ENCODE data around the gene CRLF1.

CRLF1 gene

DNA sequence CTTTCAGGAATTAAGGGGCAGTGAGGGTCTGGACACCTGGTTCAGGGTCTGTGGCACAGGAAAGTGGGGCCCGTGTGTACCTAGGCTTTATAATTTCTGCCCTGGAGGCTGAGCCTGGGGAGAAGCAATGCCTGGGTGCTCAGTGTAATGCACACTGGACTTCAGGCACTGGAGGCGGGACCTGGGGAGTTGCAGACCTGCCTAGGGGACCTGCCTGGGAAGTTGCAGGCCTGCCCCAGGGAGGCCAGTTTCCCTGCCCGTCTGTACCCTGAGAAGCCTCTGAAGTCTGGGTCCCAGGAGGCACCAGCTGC lies 3.6 kb upstream of the CRLF1 start:
- CTCF ChIA-PET, result no interaction called here
- Histone ChIP-seq H3K4me1 (ENCODE audit: control insufficient read depth, insufficient read depth, low read length) (peaks cover 4% of the 10 kb centered on the region), H3K9me3 (ENCODE audit: control insufficient read depth, insufficient read depth, low read depth, low read length) (no peaks in the 10 kb centered on the region), H3K36me3 (ENCODE audit: control insufficient read depth in 2 of 2, insufficient read depth in 1 of 2, low read length in 2 of 2) (no peaks in the 10 kb centered on the region), H3K27ac (ENCODE audit: extremely low read depth, low read depth, low read length) (no peak overlapping the region), H3K4me3 (ENCODE audit: low read depth, low read length) (no peak overlapping the region)
- POLR2A ChIA-PET, result no interaction called here
- no peak for TF ChIP-seq ZNF202 (tag by site-specific recombination; IDR thresholded peaks at IDR 0.05; ENCODE audit: borderline replicate concordance)
- TF ChIP-seq ZNF335 (tag by site-specific recombination; conservative IDR thresholded peaks at IDR 0.05), result peak; percentile 53
- no peak for TF ChIP-seq GLI4 (tag by site-specific recombination; IDR thresholded peaks at IDR 0.05)

- TF ChIP-seq ZSCAN23 (tag by site-specific recombination; IDR thresholded peaks at IDR 0.05), result no peak
- TF ChIP-seq SCRT1 (tag by site-specific recombination; IDR thresholded peaks at IDR 0.05; ENCODE audit: borderline replicate concordance), result no peak
- no peak for TF ChIP-seq IKZF3 (tag by site-specific recombination; IDR thresholded peaks at IDR 0.05)
- TF ChIP-seq GFI1B (tag by site-specific recombination; IDR thresholded peaks at IDR 0.05), result no peak
- TF ChIP-seq ZNF174 (tag by site-specific recombination; IDR thresholded peaks at IDR 0.05), result no peak
- no peak for TF ChIP-seq ZNF391 (tag by site-specific recombination; IDR thresholded peaks at IDR 0.05; ENCODE audit: borderline replicate concordance, low read depth)
- no peak for TF ChIP-seq ZNF426 (tag by site-specific recombination; IDR thresholded peaks at IDR 0.05)
- POLR2A ChIA-PET, result no interaction called here
- no peak overlapping the region for H3K4me3 ChIP-seq (ENCODE audit: low read depth, low read length)
- no peaks in the 10 kb centered on the region for H3K36me3 ChIP-seq (ENCODE audit: control insufficient read depth in 2 of 2, insufficient read depth in 1 of 2, low read length in 2 of 2)
- no peak overlapping the region for H3K27ac ChIP-seq (ENCODE audit: extremely low read depth, low read depth, low read length)
- CTCF ChIA-PET, result no interaction called here
- peaks cover 4% of the 10 kb centered on the region for H3K4me1 ChIP-seq (ENCODE audit: control insufficient read depth, insufficient read depth, low read length)
- no peaks in the 10 kb centered on the region for H3K9me3 ChIP-seq (ENCODE audit: control insufficient read depth, insufficient read depth, low read depth, low read length)
These were observed 3.1 kb upstream of the CRLF1 start for GRCh38 chr19:18609717-18610051.

- no peak overlapping the region for H3K4me3 ChIP-seq (ENCODE audit: low read depth, low read length)
- ChIA-PET POLR2A (no interaction called here), CTCF (interaction anchor here (0.7 kb wide), 1 partner anchor 52 kb away, joined by 4 read pairs; no protein-coding TSS in a partner anchor)
- peaks cover 4% of the 10 kb centered on the region for H3K4me1 ChIP-seq (ENCODE audit: control insufficient read depth, insufficient read depth, low read length)
- no peak overlapping the region for H3K27ac ChIP-seq (ENCODE audit: extremely low read depth, low read depth, low read length)
- H3K9me3 ChIP-seq (ENCODE audit: control insufficient read depth, insufficient read depth, low read depth, low read length), result no peaks in the 10 kb centered on the region
- H3K36me3 ChIP-seq (ENCODE audit: control insufficient read depth in 2 of 2, insufficient read depth in 1 of 2, low read length in 2 of 2), result no peaks in the 10 kb centered on the region
- TF ChIP-seq ZNF292 (tag by site-specific recombination; IDR thresholded peaks at IDR 0.05; ENCODE audit: borderline replicate concordance, low read depth), result no peak
- TF ChIP-seq KLF1 (tag by site-specific recombination; IDR thresholded peaks at IDR 0.05), result 0 out of 2 replicates have a peak, but pooled peaks have one; percentile 13
- no peak for TF ChIP-seq ZNF510 (tag by site-specific recombination; IDR thresholded peaks at IDR 0.05; ENCODE audit: insufficient replicate concordance)
- TF ChIP-seq ZNF768 (tag by site-specific recombination; IDR thresholded peaks at IDR 0.05), result peak; percentile 59
- peak; percentile 68 for TF ChIP-seq ZBTB8A (tag by site-specific recombination; IDR thresholded peaks at IDR 0.05)
- TF ChIP-seq ZNF558 (tag by site-specific recombination; IDR thresholded peaks at IDR 0.05), result no peak
- peak; percentile 82 for TF ChIP-seq ZNF398 (tag by site-specific recombination; IDR thresholded peaks at IDR 0.05)
- TF ChIP-seq ZNF23 (tag by site-specific recombination; IDR thresholded peaks at IDR 0.05; ENCODE audit: borderline replicate concordance), result no peak
- 0 out of 2 replicates have a peak, but pooled peaks have one; percentile 40 for TF ChIP-seq KLF8 (tag by site-specific recombination; IDR thresholded peaks at IDR 0.05)
- no peak for TF ChIP-seq ZNF37A (tag by site-specific recombination; IDR thresholded peaks at IDR 0.05)
- no peak for TF ChIP-seq ZNF677 (tag by site-specific recombination; IDR thresholded peaks at IDR 0.05)
- TF ChIP-seq IKZF3 (tag by site-specific recombination; IDR thresholded peaks at IDR 0.05), result peak; percentile 13; the same call in 1 of the 2 replicates
- TF ChIP-seq ZNF830 (tag by site-specific recombination; IDR thresholded peaks at IDR 0.05; ENCODE audit: low read depth), result no peak
- TF ChIP-seq ZNF341 (tag by site-specific recombination; IDR thresholded peaks at IDR 0.05; ENCODE audit: low read depth), result peak; percentile 53
- peak; percentile 85 for TF ChIP-seq PRDM1 (tag by site-specific recombination; IDR thresholded peaks at IDR 0.05)
- TF ChIP-seq ZNF654 (tag by site-specific recombination; IDR thresholded peaks at IDR 0.05; ENCODE audit: low read depth), result no peak
- no peak for TF ChIP-seq SP2 (tag by site-specific recombination; IDR thresholded peaks at IDR 0.05)
- TF ChIP-seq ZNF366 (tag by site-specific recombination; conservative IDR thresholded peaks at IDR 0.05), result peak; percentile 61
These were observed 2.5 kb upstream of the CRLF1 start for GRCh38 chr19:18608805-18609716.
